Activated T-cell treated with anti-CD3 and anti-CD28 coated beads, Interleukin-2, amount 50 U/mL, for 24 hours (primary cell): Measurements from ENCODE around the gene TBC1D21.

ENCODE experiments used
- DNase-seq: peaks from one replicate; pipeline ENCODE4 v3.0.0-alpha.2; 2020
- H3K27ac Mint-ChIP-seq: 2 replicates; pipeline ENCODE4 v1.8.0; 2020; ENCODE audit warnings: mild to moderate bottlenecking, mixed read lengths
- H3K27me3 Mint-ChIP-seq: 2 replicates; pipeline ENCODE4 v1.8.0; 2020; ENCODE audit warnings: mixed read lengths
- H3K36me3 Mint-ChIP-seq: 2 replicates; pipeline ENCODE4 v1.8.0; 2020; ENCODE audit warnings: low read depth, mixed read lengths
- H3K4me1 Mint-ChIP-seq: 2 replicates; pipeline ENCODE4 v1.8.0; 2020; ENCODE audit warnings: low read depth, mixed read lengths
- H3K4me3 Mint-ChIP-seq: 2 replicates; pipeline ENCODE4 v1.8.0; 2020; ENCODE audit warnings: mild to moderate bottlenecking, moderate library complexity, mixed read lengths
- H3K9me3 Mint-ChIP-seq: 2 replicates; pipeline ENCODE4 v1.8.0; 2020; ENCODE audit warnings: mixed read lengths

Gene TBC1D21

DNA sequence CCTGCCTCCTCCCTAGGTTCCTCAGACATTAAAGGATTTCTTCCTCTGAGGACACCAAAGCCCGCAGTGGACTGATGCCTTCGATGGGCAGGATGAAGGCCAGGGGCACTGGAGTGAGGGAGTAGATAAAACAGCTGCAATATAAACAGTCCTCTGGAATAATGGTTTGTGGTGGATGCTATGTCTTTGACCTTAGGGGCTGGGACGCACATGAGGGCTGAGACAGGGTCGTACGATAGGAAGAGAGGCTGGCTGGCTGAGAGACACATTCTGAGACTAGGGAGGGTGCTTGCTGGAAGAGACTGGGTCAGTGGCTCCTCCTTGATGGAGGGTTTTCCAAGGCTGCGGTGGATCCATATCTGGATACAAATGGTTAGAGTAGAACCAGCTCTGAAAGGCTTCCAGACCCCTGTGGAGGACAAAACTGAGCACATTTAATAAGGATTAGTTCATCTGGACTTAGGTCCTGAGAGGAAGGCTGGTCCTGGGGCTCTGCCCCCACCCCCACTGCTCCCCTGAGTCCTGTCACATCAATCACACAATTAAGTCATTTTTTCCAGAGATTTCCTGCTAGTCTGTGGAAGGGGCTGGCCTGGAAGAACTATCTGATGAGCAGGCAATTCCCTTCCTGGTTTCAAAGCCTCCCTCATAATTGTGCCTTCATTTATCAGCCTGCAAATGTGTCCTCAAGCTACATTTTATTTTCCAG is 15.8 kb downstream of the TBC1D21 start:
- no peak overlapping the region for H3K27ac Mint-ChIP-seq
- no peaks in the 10 kb centered on the region for H3K9me3 Mint-ChIP-seq
- no peak for DNase-seq
- H3K4me1 Mint-ChIP-seq, result no peaks in the 10 kb centered on the region
- H3K4me3 Mint-ChIP-seq, result no peak overlapping the region
- no peaks in the 10 kb centered on the region for H3K36me3 Mint-ChIP-seq
- H3K27me3 Mint-ChIP-seq, result peaks cover 9% of the 10 kb centered on the region

DNA sequence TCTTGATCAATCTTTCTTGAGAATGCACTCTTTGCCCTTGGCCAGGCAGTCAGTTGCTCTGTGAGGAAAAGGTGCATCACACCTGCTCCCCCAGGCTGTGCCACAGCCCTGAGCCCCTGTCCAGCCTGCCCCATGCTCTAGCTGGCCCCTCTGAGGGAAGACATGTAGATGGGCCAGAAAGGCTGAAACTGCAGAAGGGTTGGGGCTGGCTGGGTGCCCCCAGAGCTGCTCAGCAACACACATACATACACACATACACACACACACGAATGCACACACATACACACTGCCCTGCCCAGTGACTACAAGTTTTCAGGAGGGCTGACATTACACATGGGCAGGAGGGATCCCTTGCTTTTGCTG is 16.4 kb downstream of the TBC1D21 start:
- no peaks in the 10 kb centered on the region for H3K36me3 Mint-ChIP-seq
- no peak for DNase-seq
- no peaks in the 10 kb centered on the region for H3K9me3 Mint-ChIP-seq
- no peaks in the 10 kb centered on the region for H3K4me1 Mint-ChIP-seq
- no peak overlapping the region for H3K4me3 Mint-ChIP-seq
- H3K27ac Mint-ChIP-seq, result no peak overlapping the region
- H3K27me3 Mint-ChIP-seq, result peaks cover 4% of the 10 kb centered on the region

DNA sequence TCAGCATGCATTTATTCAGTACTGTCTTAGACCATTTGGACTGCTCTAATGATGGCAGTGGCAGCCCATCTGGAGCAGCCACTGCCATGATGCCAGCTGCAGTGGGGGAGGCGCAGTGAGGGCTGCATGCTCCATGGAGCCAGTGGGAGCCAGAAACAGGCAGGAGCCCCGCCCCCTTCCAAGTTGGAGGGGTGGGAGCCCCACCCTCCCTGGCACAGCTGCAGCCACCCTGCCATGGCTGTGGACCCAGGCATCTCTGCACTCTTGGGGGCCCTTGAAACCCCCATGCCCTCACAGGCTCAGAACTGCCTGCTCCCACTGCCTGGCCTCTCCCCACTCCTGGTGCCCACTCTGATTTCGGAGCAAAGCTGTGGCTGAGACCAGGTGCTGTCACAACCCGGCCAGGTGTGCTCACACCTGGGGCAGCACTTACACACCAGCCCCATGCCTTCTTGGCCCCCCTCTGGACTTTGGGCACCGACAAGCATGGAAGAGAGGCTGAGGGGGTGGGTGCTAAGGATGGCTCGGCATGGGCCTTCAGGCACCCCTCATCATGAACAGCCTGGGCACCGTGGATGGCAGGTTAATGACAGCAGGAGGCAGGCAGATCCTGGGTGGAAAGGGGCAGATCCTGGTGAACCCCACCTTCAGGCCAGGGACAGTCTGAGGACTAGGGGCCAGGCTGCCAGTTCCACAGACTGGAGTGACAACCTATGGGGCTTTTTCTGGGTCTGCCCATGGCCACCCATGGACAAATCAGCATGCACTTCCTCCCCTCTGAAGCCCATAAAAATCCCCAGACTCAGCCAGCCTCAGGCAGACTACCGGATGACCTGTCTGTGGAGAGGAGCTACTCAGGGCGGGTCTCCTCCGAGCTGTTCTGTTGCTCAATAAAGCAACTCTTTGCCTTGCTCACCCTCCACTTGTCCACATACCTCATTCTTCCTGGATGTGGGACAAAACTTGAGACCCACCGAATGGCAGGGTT is 18.3 kb downstream of the TBC1D21 start:
- H3K4me1 Mint-ChIP-seq, result no peaks in the 10 kb centered on the region

DNA sequence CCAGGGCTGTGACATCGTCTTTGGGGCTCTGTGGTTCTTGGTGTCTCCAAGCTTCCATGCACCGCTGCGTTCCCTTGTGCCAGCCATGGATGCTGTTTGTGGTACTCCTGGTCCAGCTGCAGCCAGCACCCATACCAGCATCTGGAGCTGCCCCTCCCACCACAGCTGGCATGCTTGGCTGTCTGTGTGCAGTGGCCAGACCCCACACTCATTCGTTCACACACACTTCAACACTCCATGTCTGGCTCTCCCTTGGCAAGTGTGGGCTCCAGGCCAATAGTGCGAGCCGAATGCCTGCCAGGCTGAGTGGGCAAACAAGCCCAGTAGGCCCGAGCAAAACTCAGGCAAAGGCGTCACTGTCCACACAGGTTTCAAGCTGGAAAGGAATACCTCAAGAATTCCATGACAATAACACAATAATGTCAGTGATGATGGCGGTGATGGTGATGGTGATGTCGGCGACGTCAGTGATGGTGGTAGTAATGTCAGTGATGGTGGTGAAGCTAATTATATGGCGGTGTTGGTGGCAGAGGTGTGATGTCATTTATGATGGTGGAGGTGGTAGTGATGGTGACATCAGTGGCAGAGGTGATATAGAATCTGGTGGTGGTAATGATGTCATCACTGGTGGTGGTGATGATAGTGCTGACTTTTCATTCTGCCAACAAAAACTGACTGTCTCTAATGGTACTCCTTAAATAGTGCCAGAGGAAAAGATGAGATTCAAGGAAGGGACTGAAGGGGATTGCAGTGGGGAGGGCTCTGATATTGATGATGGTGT is 19.3 kb downstream of the TBC1D21 start:
- no peak for DNase-seq
- H3K36me3 Mint-ChIP-seq, result no peaks in the 10 kb centered on the region
- H3K9me3 Mint-ChIP-seq, result no peaks in the 10 kb centered on the region
- no peak overlapping the region for H3K27ac Mint-ChIP-seq
- no peak overlapping the region for H3K4me3 Mint-ChIP-seq
- H3K27me3 Mint-ChIP-seq, result no peaks in the 10 kb centered on the region
- no peaks in the 10 kb centered on the region for H3K4me1 Mint-ChIP-seq

More for the DNA sequence above, 18.3 kb downstream of the TBC1D21 start:
- no peak overlapping the region for H3K27ac Mint-ChIP-seq
- H3K4me3 Mint-ChIP-seq, result no peak overlapping the region
- no peaks in the 10 kb centered on the region for H3K36me3 Mint-ChIP-seq
- no peak for DNase-seq
- no peaks in the 10 kb centered on the region for H3K9me3 Mint-ChIP-seq
- no peaks in the 10 kb centered on the region for H3K27me3 Mint-ChIP-seq

DNA sequence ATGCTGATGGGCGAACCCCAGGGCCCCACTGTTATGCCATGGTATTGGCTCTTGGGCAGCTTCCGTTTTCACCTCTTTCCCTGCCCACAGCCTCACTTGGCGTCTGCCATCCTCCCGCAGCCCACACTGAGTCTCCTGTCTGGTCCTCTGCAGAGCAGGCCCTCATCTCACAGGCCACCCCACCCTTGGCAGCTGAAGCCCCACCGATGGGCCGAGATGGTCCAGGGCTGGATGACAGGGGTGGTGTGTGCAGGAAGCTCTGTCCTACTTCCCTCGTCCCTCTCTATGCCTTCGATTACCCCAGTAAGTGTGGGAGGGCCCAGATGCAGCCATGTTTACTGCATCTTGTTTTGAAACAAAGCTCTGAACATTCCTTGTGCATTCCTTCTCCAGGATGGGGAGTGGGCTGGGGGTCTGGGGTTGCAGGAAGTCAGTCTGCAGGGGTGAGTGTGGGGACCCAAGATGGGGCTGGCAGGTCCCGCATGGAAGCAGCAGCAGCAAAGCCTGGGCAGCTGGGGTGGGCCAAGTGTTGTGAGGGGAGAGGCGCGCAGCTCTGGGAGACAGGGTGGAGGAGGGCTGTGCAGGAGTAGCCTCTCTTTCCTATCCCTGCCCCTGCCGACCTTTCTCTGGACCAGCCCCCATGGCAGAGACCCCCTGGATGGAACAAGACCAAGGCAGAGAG is 20.9 kb downstream of the TBC1D21 start:
- Mint-ChIP-seq H3K36me3 (no peaks in the 10 kb centered on the region), H3K9me3 (no peaks in the 10 kb centered on the region), H3K4me1 (no peaks in the 10 kb centered on the region), H3K27me3 (no peaks in the 10 kb centered on the region), H3K27ac (no peak overlapping the region), H3K4me3 (no peak overlapping the region)
- no peak for DNase-seq

DNA sequence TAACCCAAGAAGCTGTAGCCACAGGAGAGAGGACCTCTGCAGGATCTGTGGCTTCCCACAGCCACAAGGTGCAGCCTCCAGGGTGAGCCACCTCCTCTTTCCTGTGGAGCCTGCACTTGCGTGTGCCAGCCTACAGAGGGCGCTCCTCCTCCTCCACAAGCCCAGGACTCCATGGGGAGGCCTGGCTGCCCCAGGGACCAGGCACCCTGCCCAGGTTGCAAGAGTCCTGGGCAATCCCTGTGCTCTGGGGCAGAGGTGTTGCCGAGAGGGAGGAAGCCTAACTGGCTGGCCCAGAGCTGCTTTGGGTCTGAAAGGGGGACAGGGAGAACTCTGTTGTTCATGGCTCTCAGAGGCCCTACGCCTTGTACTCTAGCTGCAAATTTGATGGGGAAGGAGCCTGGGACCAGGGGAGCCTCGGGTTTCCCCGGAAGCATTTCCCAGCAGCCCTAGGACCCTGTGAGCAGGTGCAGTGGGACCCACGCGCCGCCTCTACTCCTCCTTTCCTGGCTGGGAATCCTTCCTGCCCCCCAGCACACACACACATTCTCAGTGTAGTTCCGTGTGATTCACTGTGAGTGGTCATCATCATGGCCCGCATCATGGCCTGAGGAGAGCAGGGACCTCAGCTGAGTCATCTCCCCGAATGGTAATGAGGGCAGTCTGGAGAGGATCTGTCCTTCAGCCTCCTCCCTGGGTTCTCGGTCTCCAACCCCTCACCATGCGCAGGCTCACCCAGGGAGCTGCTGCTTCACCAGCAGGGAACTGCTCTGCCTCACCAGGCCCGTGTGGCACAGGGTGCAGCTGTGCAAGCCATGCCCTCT is 24.3 kb downstream of the TBC1D21 start:
- Mint-ChIP-seq H3K4me3 (no peak overlapping the region), H3K4me1 (no peaks in the 10 kb centered on the region), H3K27ac (no peak overlapping the region), H3K9me3 (no peaks in the 10 kb centered on the region), H3K27me3 (no peaks in the 10 kb centered on the region), H3K36me3 (no peaks in the 10 kb centered on the region)
- peak; percentile 67 for DNase-seq

DNA sequence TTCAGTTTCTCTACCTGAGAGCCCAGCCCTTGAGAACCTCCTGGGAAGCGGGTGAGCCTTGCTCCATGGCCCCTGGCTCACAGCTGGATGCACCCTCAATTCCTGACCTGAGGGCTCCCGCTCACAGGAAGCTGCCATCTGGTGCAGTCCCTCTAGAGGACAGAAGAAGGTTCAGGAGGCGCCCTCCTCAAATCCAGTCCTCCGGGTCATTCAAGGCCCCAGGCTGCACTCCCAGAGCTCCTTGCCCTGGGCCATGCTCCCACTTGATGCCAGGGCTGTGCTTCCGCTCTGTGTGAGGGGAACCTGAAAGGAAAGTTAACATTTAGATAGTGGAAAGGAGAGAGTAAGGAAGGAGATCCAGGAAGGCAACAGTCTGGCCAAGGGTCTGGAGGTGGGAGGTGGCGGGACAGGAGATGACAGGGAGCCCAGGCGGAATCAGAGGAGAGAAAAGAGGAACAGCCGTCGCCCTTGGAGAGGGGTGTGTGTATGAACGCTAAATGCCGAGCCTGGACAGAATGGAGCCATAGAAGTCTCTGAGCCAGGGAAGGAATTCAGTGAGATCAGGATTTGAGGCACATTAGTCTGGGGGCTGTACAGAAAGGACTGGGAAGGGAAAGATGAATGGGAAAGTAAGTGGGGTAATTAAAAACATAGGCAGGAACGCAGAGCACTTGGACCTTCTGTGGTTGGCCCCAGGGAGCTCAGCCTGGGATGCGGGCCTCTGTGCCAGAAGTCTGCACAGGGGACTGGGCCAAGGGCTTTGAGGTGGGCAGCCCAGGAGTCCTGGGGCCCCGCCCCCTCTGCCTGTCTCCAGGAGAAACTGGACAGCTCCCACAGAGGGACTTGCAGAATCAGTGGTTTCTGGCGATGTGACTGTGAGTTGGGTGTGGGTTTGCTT is 26.1 kb downstream of the TBC1D21 start:
- no peaks in the 10 kb centered on the region for H3K36me3 Mint-ChIP-seq
- H3K4me1 Mint-ChIP-seq, result no peaks in the 10 kb centered on the region
- H3K4me3 Mint-ChIP-seq, result no peak overlapping the region
- no peaks in the 10 kb centered on the region for H3K9me3 Mint-ChIP-seq
- no peak overlapping the region for H3K27ac Mint-ChIP-seq
- no peaks in the 10 kb centered on the region for H3K27me3 Mint-ChIP-seq
- DNase-seq, result no peak

DNA sequence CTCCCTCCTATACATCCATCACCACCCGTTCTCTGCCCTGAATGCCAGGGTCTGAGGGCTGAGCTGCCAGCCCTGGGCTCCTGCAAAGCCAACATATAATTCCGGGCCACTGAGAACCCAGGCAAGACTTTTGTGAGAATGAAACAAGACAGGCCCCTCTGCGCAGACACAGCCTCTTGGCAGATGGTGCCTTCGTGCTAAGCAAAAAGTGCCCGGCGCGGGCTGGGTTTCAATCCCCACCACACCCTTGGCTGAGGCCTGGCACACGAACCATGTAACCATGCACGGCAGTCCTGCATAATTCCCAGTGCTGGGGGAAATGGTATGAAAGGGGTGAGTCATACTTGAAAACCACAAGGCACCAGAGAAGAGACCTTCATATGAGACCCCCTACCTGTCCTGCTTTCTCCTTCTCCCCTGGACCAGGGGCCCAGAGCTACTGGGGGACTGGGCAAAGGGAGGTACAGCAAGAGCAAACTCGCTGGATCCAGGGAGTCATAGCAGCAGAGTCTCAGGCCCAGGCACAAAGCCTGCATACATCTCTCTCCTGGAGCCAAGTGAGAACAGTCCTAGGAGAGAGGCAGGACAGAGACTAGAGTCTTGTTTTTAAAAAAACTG is 26.8 kb downstream of the TBC1D21 start:
- no peak for DNase-seq
- Mint-ChIP-seq H3K36me3 (no peaks in the 10 kb centered on the region), H3K27ac (no peak overlapping the region), H3K4me3 (no peak overlapping the region), H3K27me3 (no peaks in the 10 kb centered on the region), H3K9me3 (no peaks in the 10 kb centered on the region), H3K4me1 (no peaks in the 10 kb centered on the region)

DNA sequence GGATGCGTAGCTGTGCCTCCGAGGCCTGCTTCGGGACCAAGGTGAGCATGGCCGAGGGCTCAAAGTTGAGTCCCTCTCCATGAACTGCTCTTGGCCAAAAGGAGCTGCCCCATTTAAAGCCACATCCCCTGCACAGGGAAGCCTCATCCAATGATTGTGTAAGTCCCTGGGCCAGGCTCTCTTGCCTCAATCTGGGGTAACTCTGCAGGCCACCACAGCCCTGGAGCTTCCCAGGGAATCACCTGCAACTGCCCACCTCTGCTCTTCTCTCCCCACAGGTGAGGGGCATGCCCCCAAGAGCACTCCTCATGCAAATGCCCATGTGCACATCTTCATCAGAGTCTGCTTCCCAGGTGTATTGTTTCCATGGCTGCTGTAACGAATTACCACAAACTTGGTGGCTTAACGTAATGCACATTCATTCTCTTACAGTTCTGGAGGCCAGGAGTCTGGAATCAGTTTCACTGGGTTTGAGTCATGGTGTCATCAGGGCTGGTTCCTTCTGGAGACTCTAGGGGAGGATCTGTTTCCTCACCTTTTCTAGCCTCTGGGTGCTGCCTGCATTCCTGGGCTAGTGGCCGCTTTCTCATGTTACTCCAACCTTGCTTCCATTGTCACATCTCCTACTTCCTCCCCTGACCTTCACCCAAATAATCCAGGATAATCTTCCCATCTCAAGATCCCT is 27.9 kb downstream of the TBC1D21 start:
- H3K4me1 Mint-ChIP-seq, result no peaks in the 10 kb centered on the region
- no peaks in the 10 kb centered on the region for H3K36me3 Mint-ChIP-seq
- no peak for DNase-seq
- H3K4me3 Mint-ChIP-seq, result no peak overlapping the region
- H3K9me3 Mint-ChIP-seq, result no peaks in the 10 kb centered on the region
- no peak overlapping the region for H3K27ac Mint-ChIP-seq
- H3K27me3 Mint-ChIP-seq, result no peaks in the 10 kb centered on the region

DNA sequence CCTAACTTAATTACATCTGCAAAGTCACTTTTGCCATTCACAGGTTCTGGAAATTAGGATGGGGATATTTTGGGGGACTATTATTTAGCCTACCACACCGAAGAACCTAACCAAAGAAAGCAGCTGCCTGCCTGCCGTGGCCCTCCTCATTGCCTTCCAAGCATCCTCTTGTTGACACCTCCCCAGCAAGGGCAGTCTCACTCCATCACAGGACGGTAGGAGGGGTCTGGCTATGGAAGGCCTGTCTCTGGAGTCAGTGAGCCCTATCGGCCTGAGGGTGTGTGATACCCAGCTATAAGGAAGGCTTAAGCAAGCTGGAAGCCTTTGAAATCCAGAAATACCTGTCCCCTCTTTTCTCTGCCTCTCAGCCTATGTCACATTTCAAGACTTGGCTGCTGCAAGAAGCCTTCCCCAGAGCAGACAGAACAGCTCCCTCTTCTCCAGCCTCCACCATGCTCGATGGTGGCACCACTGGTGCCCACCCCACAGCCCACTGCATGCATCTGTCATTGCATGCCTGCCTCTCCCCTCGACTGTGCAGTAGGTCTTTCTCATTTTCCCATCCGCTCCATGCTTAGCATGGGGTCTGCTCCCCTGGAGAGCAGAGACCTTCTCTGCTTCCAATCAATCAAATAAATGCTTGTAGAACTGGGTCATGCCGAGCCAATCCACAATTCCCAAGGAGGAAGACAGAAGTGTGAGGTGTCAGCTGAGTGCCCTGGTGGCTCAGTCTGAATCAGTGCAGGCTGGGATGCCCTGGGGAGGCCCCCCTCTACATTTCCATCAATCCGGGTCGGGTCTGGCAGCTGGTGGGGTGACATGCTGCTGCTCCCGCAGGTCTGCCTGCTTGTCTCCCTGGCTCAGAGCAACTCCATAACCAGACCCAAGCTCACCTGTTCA is 29.0 kb downstream of the TBC1D21 start:
- H3K27ac Mint-ChIP-seq, result no peak overlapping the region

DNA sequence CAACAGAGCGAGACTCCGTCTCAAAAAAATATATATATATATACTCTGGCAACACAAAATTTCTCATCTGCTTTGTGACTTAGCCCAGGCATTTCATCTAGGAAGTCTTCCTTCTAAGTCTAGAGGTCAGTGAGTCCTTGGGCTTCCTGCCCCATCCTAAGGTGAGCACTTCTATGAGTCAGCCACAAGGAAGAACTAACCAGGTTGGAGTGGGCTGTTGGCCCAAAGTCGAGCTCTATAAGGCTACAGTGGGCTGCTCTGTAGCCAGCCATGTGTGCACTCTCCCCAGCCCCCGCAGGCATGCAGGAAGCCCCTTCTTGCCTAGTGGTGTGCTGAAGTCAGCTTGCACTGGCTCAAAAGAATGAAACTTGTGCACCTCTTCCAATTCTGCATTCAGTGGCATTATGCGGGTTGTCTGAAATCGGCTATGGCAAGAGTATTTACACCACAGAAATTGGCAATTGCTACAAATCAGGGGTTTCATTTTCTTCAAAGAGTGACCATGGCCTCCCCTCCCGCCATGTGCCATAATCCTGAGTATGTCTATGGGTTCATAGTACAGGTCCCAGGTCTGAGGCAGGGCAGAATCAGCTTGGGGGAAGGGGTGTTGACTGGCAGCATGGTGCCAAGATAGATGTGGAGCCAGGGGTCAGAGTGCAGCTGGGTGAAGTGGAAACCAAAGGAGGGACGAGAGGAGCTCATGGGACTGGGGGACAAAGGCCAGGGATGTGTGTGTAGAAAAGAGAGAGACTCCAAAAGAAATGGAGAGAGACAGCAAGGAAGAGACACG is 30.9 kb downstream of the TBC1D21 start:
- no peaks in the 10 kb centered on the region for H3K27me3 Mint-ChIP-seq
- no peak overlapping the region for H3K4me3 Mint-ChIP-seq
- peaks cover 1% of the 10 kb centered on the region for H3K4me1 Mint-ChIP-seq
- H3K27ac Mint-ChIP-seq, result peak overlapping the region; percentile 2
- no peaks in the 10 kb centered on the region for H3K36me3 Mint-ChIP-seq
- H3K9me3 Mint-ChIP-seq, result no peaks in the 10 kb centered on the region
- no peak for DNase-seq

More for the DNA sequence above, 29.0 kb downstream of the TBC1D21 start:
- H3K4me3 Mint-ChIP-seq, result no peak overlapping the region
- H3K27me3 Mint-ChIP-seq, result no peaks in the 10 kb centered on the region
- H3K9me3 Mint-ChIP-seq, result no peaks in the 10 kb centered on the region
- no peaks in the 10 kb centered on the region for H3K36me3 Mint-ChIP-seq
- no peak for DNase-seq
- peaks cover 1% of the 10 kb centered on the region for H3K4me1 Mint-ChIP-seq
